Panc1 (cell line): ENCODE results near the gene GALNT10. TPM values are rescaled to one million over a fixed set of nuclear protein-coding genes. Genes with fewer than 3 reads are reported as not detected.

Experiments
- ATAC-seq: fragments of 200-7000 bp; cut with Tn5 transposase; 2 replicates; pipeline ENCODE4 v1.9.1; 2020; ENCODE audit warnings: mild to moderate bottlenecking, moderate library complexity
- BruUV-seq: library from RNA; stranded (reverse); fragments of 400-500 nt; replicated peaks from 2 replicates; lab custom pipeline; 2021; lab: Mats Ljungman, UMichigan
- CTCF ChIA-PET: fragments of 300-600 bp; sonication (Branson Sonifier 250); formaldehyde crosslinking; loops from one replicate; lab custom pipeline; 2022; ENCODE audit warnings: antibody characterized with exemption; lab: Charles Lee
- POLR2A ChIA-PET: fragments of 300-600 bp; sonication (Branson Sonifier 250); formaldehyde crosslinking; loops from one replicate; lab custom pipeline; 2022; ENCODE audit warnings: antibody characterized with exemption; lab: Charles Lee
- DNase-seq: peaks from one replicate; pipeline ENCODE4 v3.0.0-alpha.2; 2010; ENCODE audit warnings: low read depth, low spot score
- H3K27ac ChIP-seq: 2 replicates; pipeline ENCODE4 v1.5.1; 2011; ENCODE audit warnings: mild to moderate bottlenecking, low read length, inconsistent platforms
- H3K27me3 ChIP-seq: fragments of 200-500 bp; sonication (Bioruptor generic); 2 replicates; pipeline ENCODE4 v1.6.0; 2014; ENCODE audit warnings: low read length, inconsistent platforms; ENCODE audit not compliant: control insufficient read depth, insufficient read depth
- H3K36me3 ChIP-seq: fragments of 200-500 bp; sonication (Bioruptor generic); 2 replicates; pipeline ENCODE4 v1.5.1; 2014; ENCODE audit warnings: inconsistent platforms, mild to moderate bottlenecking, low read length, moderate library complexity; ENCODE audit not compliant: control insufficient read depth, insufficient read depth
- H3K4me1 ChIP-seq: 2 replicates; pipeline ENCODE4 v1.5.1; 2011; ENCODE audit warnings: inconsistent platforms, mild to moderate bottlenecking, low read length, moderate library complexity; ENCODE audit not compliant: control insufficient read depth, insufficient read depth
- H3K4me3 ChIP-seq, 2 experiments: 2 replicates each; pipeline ENCODE4 v1.5.1; 2011 to 2012; ENCODE audit warnings: low read depth in 2 of 2, low read length in 2 of 2, mild to moderate bottlenecking in 2 of 2, inconsistent platforms in 1 of 2, moderate library complexity in 1 of 2
- H3K9me3 ChIP-seq: fragments of 200-500 bp; sonication (Bioruptor generic); 2 replicates; pipeline ENCODE4 v1.5.1; 2014; ENCODE audit warnings: low read depth, mild to moderate bottlenecking, inconsistent platforms, low read length, moderate library complexity; ENCODE audit not compliant: control insufficient read depth, insufficient read depth
- POLR2AphosphoS5 ChIP-seq: IDR thresholded peaks from 2 replicates; pipeline ENCODE4 v1.6.1; 2012; ENCODE audit warnings: mild to moderate bottlenecking, low read depth, low read length, moderate library complexity
- SIN3A ChIP-seq: IDR thresholded peaks from 2 replicates; pipeline ENCODE4 v1.6.1; 2012; ENCODE audit warnings: low read depth, mild to moderate bottlenecking, low read length, moderate library complexity, borderline replicate concordance; ENCODE audit not compliant: insufficient read depth
- TCF7L2 ChIP-seq: IDR thresholded peaks from 2 replicates; pipeline ENCODE4 v1.6.1; 2011; ENCODE audit warnings: mild to moderate bottlenecking, low read depth, low read length, inconsistent platforms
- in situ Hi-C: cut with HindIII; loops from 2 replicates; pipeline ENCODE4 v1.10.0; 2016; ENCODE audit warnings: low sequenced_read_pairs, low pct_unique_long_range_greater_than_20kb
- intact Hi-C: fragments of 100-400 bp; cut with micrococcal nuclease; formaldehyde crosslinking; loops from one replicate; pipeline ENCODE4 v1.10.0; 2022; ENCODE audit not compliant: unreplicated experiment
- total RNA-seq: library from RNA; stranded (reverse); gene quantifications from one replicate; pipeline ENCODE4 v1.2.1, GENCODE V29; 2021; ENCODE audit not compliant: unreplicated experiment
- TF ChIP-seq, protein P1 (sequence below): fragments of 450-650 bp; IDR thresholded peaks from 2 replicates; pipeline ENCODE4 v1.5.1; 2017; ENCODE audit warnings: mild to moderate bottlenecking
- TF ChIP-seq, protein P2 (sequence below), 2 experiments: IDR thresholded peaks; 2 replicates each; pipeline ENCODE4 v1.6.1; 2011 to 2012; ENCODE audit warnings: low read depth in 2 of 2, control low read depth in 1 of 2, low read length in 1 of 2, mild to moderate bottlenecking in 1 of 2, moderate library complexity in 1 of 2; ENCODE audit not compliant: insufficient read depth in 1 of 2

GALNT10 gene
- total RNA-seq, 1 experiment from 2014 or later, result 50.5 TPM

DNA sequence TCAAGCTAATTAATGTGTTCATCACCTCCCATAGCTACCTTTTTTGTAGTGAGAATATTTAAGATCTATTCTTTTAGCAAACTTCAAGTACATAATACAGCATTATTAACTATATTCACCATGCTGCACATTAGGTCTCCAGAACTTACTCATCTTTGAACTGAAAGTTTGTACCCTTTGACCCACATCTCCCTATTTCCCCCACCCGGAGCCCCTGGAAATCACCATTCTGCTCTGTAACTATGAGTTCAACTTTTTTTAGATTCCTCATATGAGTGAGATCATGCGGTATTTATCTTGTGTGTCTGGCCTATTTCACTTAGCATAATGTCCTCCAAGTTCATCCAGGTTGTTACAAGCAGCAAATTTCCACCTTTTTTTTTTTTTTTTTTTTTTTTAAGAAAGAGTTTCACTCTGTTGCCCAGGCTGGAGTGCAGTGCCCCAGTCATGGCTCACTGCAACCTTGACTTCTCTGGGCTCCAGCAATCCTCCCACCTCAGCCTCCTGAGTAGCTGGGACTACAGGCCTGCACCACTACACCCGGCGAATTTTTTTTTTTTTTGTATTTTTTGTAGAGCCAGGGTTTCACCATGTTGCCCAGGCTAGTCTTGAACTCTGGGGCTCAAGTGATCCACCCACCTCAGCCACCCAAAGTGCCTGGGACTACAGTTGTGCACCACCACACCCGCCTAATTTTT, 154.9 kb downstream of the GALNT10 start:
- H3K9me3 ChIP-seq, result no peaks in the 10 kb centered on the region
- no peak overlapping the region for H3K27ac ChIP-seq
- intact Hi-C loops, result no loop called here
- ChIA-PET CTCF (no interaction called here), POLR2A (no interaction called here)
- H3K4me1 ChIP-seq, result no peaks in the 10 kb centered on the region; the same call in 1 of the 2 replicates
- no peaks in the 10 kb centered on the region for H3K27me3 ChIP-seq
- no peak overlapping the region for H3K4me3 ChIP-seq
- no TSS peak for BruUV-seq
- TF ChIP-seq POLR2AphosphoS5 (no peak), TCF7L2 (no peak), SIN3A (no peak)
- TF ChIP-seq, protein P1, sequence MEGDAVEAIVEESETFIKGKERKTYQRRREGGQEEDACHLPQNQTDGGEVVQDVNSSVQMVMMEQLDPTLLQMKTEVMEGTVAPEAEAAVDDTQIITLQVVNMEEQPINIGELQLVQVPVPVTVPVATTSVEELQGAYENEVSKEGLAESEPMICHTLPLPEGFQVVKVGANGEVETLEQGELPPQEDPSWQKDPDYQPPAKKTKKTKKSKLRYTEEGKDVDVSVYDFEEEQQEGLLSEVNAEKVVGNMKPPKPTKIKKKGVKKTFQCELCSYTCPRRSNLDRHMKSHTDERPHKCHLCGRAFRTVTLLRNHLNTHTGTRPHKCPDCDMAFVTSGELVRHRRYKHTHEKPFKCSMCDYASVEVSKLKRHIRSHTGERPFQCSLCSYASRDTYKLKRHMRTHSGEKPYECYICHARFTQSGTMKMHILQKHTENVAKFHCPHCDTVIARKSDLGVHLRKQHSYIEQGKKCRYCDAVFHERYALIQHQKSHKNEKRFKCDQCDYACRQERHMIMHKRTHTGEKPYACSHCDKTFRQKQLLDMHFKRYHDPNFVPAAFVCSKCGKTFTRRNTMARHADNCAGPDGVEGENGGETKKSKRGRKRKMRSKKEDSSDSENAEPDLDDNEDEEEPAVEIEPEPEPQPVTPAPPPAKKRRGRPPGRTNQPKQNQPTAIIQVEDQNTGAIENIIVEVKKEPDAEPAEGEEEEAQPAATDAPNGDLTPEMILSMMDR, result no peak
- TF ChIP-seq, protein P2, sequence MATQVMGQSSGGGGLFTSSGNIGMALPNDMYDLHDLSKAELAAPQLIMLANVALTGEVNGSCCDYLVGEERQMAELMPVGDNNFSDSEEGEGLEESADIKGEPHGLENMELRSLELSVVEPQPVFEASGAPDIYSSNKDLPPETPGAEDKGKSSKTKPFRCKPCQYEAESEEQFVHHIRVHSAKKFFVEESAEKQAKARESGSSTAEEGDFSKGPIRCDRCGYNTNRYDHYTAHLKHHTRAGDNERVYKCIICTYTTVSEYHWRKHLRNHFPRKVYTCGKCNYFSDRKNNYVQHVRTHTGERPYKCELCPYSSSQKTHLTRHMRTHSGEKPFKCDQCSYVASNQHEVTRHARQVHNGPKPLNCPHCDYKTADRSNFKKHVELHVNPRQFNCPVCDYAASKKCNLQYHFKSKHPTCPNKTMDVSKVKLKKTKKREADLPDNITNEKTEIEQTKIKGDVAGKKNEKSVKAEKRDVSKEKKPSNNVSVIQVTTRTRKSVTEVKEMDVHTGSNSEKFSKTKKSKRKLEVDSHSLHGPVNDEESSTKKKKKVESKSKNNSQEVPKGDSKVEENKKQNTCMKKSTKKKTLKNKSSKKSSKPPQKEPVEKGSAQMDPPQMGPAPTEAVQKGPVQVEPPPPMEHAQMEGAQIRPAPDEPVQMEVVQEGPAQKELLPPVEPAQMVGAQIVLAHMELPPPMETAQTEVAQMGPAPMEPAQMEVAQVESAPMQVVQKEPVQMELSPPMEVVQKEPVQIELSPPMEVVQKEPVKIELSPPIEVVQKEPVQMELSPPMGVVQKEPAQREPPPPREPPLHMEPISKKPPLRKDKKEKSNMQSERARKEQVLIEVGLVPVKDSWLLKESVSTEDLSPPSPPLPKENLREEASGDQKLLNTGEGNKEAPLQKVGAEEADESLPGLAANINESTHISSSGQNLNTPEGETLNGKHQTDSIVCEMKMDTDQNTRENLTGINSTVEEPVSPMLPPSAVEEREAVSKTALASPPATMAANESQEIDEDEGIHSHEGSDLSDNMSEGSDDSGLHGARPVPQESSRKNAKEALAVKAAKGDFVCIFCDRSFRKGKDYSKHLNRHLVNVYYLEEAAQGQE (IDR thresholded peaks at IDR 0.05; ENCODE audit: insufficient read depth in 1 of 2, low read depth in 2 of 2, low read length in 1 of 2), result no peak
- H3K36me3 ChIP-seq, result no peaks in the 10 kb centered on the region
- in situ Hi-C loops, result no loop called here
- no peak for ATAC-seq
- DNase-seq, result no peak

DNA sequence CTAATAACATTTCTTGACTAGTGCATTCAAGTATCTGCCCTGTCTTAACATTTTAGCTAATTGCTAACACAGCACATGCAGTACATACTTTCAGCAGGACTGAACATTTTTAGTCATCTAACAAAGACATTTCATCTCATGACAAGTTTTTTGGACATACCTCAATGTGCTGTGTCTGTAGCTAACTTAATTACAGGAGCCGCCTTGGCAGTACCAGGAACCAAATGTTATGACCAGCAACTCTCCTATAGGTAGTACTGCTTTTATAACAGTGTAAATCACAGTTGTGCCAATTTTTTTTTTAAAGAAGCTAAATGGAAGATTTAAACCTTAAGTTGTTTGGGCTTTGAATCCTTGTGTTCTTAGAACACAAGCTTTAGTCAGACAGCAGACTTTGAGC, 155.9 kb downstream of the GALNT10 start:
- ChIA-PET CTCF (no interaction called here), POLR2A (no interaction called here)
- TF ChIP-seq, protein P2 (IDR thresholded peaks at IDR 0.05; ENCODE audit: insufficient read depth in 1 of 2, low read depth in 2 of 2, low read length in 1 of 2), result no peak
- no peak for TF ChIP-seq POLR2AphosphoS5
- Histone ChIP-seq H3K4me1 (no peaks in the 10 kb centered on the region; the same call in 1 of the 2 replicates), H3K4me3 (no peak overlapping the region), H3K36me3 (no peaks in the 10 kb centered on the region), H3K9me3 (no peaks in the 10 kb centered on the region), H3K27me3 (no peaks in the 10 kb centered on the region), H3K27ac (no peak overlapping the region)
- DNase-seq (no peak), ATAC-seq (no peak)
- in situ Hi-C loops (no loop called here), intact Hi-C loops (no loop called here)
- BruUV-seq, result no TSS peak
